Keratinocyte (primary cell): ENCODE results near the gene SEMA3F.

Source experiments
- CTCF ChIP-seq, 3 experiments: IDR thresholded peaks in 1 of 3; conservative IDR thresholded peaks in 1 of 3; optimal IDR thresholded peaks in 1 of 3; 2 replicates in 2 of 3; 3 replicates in 1 of 3; pipeline versions ENCODE3 to v1.5.1; 2011; ENCODE audit warnings: low read length in 3 of 3, mild to moderate bottlenecking in 3 of 3, moderate library complexity in 2 of 3, control low read depth in 1 of 3, inconsistent platforms in 1 of 3; ENCODE audit not compliant: insufficient read depth in 2 of 3; ENCODE audit errors: extremely low read depth in 1 of 3
- EZH2 ChIP-seq: IDR thresholded peaks from one replicate; pipeline ENCODE4 v1.6.1; 2012; ENCODE audit warnings: inconsistent platforms, mild to moderate bottlenecking, low read length, moderate library complexity

GRCh38 chr3:50219285-50219684 lies 64.2 kb downstream of the SEMA3F start:
- TF ChIP-seq CTCF (optimal IDR thresholded peaks at IDR 0.05 in 1 of 3, IDR thresholded peaks at IDR 0.05 in 1 of 3, conservative IDR thresholded peaks at IDR 0.05 in 1 of 3; ENCODE audit: extremely low read depth in 1 of 3, insufficient read depth in 2 of 3, low read length in 3 of 3) (no peak), EZH2 (no peak)
